HCT116 (cell line): Measurements from ENCODE around the gene APLN. TPM values are rescaled to one million over a fixed set of nuclear protein-coding genes. Genes with fewer than 3 reads are reported as not detected.

Source experiments
- ATAC-seq: fragments of 200-7000 bp; cut with Tn5 transposase; 2 replicates; pipeline ENCODE4 v1.9.1; 2020; ENCODE audit warnings: mild to moderate bottlenecking, moderate library complexity
- BruUV-seq: library from RNA; stranded (reverse); fragments of 400-500 nt; replicated peaks from 2 replicates; lab custom pipeline; 2021; lab: Mats Ljungman, UMichigan
- CTCF ChIA-PET: fragments of 300-600 bp; sonication (Branson Sonifier 250); formaldehyde crosslinking; loops from one replicate; lab custom pipeline; 2021; ENCODE audit warnings: antibody characterized with exemption; lab: Charles Lee
- POLR2A ChIA-PET: fragments of 300-600, 350-600 bp; sonication (Branson Sonifier 250); formaldehyde crosslinking; loops from one replicate; lab custom pipeline; 2021; ENCODE audit warnings: antibody characterized with exemption; lab: Charles Lee
- RAD21 ChIA-PET, 2 experiments: fragments of 300-600 bp; sonication (Branson Sonifier 250); formaldehyde crosslinking; loops; one replicate each; lab custom pipeline; 2023; ENCODE audit warnings: low total read pairs in 2 of 2; ENCODE audit not compliant: uncharacterized antibody in 2 of 2, unreplicated experiment in 2 of 2, low non-redundant PET in 1 of 2; lab: Charles Lee
- DNase-seq: peaks from one replicate; pipeline ENCODE4 v3.0.0-alpha.2; 2010; ENCODE audit warnings: low read depth, low spot score
- H2AFZ ChIP-seq: fragments of 200-600 bp; shearing (Covaris generic), sonication (generic); 2 replicates; pipeline ENCODE4 v1.6.1; 2017; ENCODE audit warnings: low read depth, mixed run types, mixed read lengths, antibody characterized with exemption, low read length; ENCODE audit not compliant: poor library complexity, severe bottlenecking
- H3K27ac ChIP-seq: 2 replicates; pipeline ENCODE4 v1.5.1; 2012; ENCODE audit warnings: low read depth, low read length
- H3K27me3 ChIP-seq: fragments of 200-600 bp; sonication (generic); 2 replicates; pipeline ENCODE4 v1.6.1; 2016; ENCODE audit warnings: mixed run types, low read length, mixed read lengths; ENCODE audit not compliant: insufficient read depth
- H3K36me3 ChIP-seq, 2 experiments: fragments of 200-500 bp in 1 of 2; fragments of 200-600 bp in 1 of 2; sonication (Bioruptor generic) in 1 of 2; sonication (generic) in 1 of 2; 2 replicates each; pipeline versions ENCODE4 v1.5.1 to v1.6.1; 2014 to 2016; ENCODE audit warnings: low read length in 2 of 2, inconsistent platforms in 1 of 2, mixed read lengths in 1 of 2, mixed run types in 1 of 2; ENCODE audit not compliant: insufficient read depth in 2 of 2, control insufficient read depth in 1 of 2
- H3K4me1 ChIP-seq, 2 experiments: fragments of 200-600 bp in 1 of 2; sonication (generic) in 1 of 2; 2 replicates each; pipeline versions ENCODE4 v1.5.1 to v1.6.1; 2012 to 2017; ENCODE audit warnings: low read length in 2 of 2, inconsistent platforms in 1 of 2, mild to moderate bottlenecking in 1 of 2, mixed read lengths in 1 of 2, mixed run types in 1 of 2, moderate library complexity in 1 of 2; ENCODE audit not compliant: insufficient read depth in 2 of 2, control insufficient read depth in 1 of 2
- H3K4me2 ChIP-seq: fragments of 200-600 bp; sonication (generic); 2 replicates; pipeline ENCODE4 v1.6.1; 2017; ENCODE audit warnings: mixed run types, low read length, mixed read lengths
- H3K4me3 ChIP-seq, 2 experiments: fragments of 200-600 bp in 1 of 2; sonication (generic) in 1 of 2; replicated peaks in 1 of 2; 2 replicates each; pipeline ENCODE4 v1.5.1; 2011 to 2016; ENCODE audit warnings: low read length in 2 of 2, control low read depth in 1 of 2, low read depth in 1 of 2, mild to moderate bottlenecking in 1 of 2, mixed read lengths in 1 of 2, mixed run types in 1 of 2
- H3K79me2 ChIP-seq: fragments of 200-600 bp; sonication (generic); 2 replicates; pipeline ENCODE4 v1.6.1; 2017; ENCODE audit warnings: mild to moderate bottlenecking, mixed run types, low read length, moderate library complexity, mixed read lengths; ENCODE audit not compliant: insufficient read depth
- H3K9ac ChIP-seq: fragments of 200-600 bp; sonication (generic); 2 replicates; pipeline ENCODE4 v1.6.1; 2016; ENCODE audit warnings: low read length, mixed read lengths
- H3K9me2 ChIP-seq: fragments of 200-600 bp; sonication (generic), shearing (Covaris generic); 2 replicates; pipeline ENCODE4 v1.6.1; 2017; ENCODE audit warnings: mixed run types, mild to moderate bottlenecking, moderate library complexity; ENCODE audit not compliant: insufficient read depth
- H3K9me3 ChIP-seq, 2 experiments: fragments of 200-500 bp in 1 of 2; fragments of 200-600 bp in 1 of 2; sonication (Bioruptor generic) in 1 of 2; sonication (generic) in 1 of 2; 2 replicates each; pipeline ENCODE4 v1.6.1; 2014 to 2017; ENCODE audit warnings: low read length in 2 of 2, mixed read lengths in 2 of 2, inconsistent platforms in 1 of 2, low read depth in 1 of 2, mild to moderate bottlenecking in 1 of 2, mixed run types in 1 of 2, moderate library complexity in 1 of 2; ENCODE audit not compliant: control insufficient read depth in 1 of 2, insufficient read depth in 1 of 2
- H4K20me1 ChIP-seq: fragments of 200-600 bp; sonication (generic), shearing (Covaris generic); 2 replicates; pipeline ENCODE4 v1.6.1; 2017; ENCODE audit warnings: mixed run types, mild to moderate bottlenecking, moderate library complexity; ENCODE audit not compliant: insufficient read depth
- CBX3 ChIP-seq: IDR thresholded peaks from 2 replicates; pipeline ENCODE4 v1.6.1; 2012; ENCODE audit warnings: low read depth
- CEBPB ChIP-seq: IDR thresholded peaks from 2 replicates; pipeline ENCODE4 v1.6.1; 2012; ENCODE audit warnings: low read depth
- ELF1 ChIP-seq: IDR thresholded peaks from 2 replicates; pipeline ENCODE4 v1.6.1; 2012; ENCODE audit warnings: low read depth, borderline replicate concordance
- EZH2phosphoT487 ChIP-seq: fragments of 200-600 bp; IDR thresholded peaks from 2 replicates; pipeline ENCODE4 v1.6.1; 2018; ENCODE audit warnings: antibody characterized with exemption, borderline replicate concordance
- JUND ChIP-seq: IDR thresholded peaks from 2 replicates; pipeline ENCODE4 v1.6.1; 2012
- POLR2A ChIP-seq: IDR thresholded peaks from 2 replicates; pipeline ENCODE4 v1.7.0; 2011; ENCODE audit warnings: borderline replicate concordance; ENCODE audit not compliant: insufficient read depth, insufficient read length; ENCODE audit errors: extremely low read depth
- RAD21 ChIP-seq: IDR thresholded peaks from 2 replicates; pipeline ENCODE4 v1.6.1; 2012; ENCODE audit warnings: low read depth, mild to moderate bottlenecking
- SIN3A ChIP-seq: IDR thresholded peaks from 2 replicates; pipeline ENCODE4 v1.6.1; 2012; ENCODE audit warnings: low read depth
- SP1 ChIP-seq: IDR thresholded peaks from 2 replicates; pipeline ENCODE4 v1.6.1; 2012; ENCODE audit warnings: low read depth
- SRF ChIP-seq: IDR thresholded peaks from 2 replicates; pipeline ENCODE4 v1.6.1; 2012; ENCODE audit warnings: low read depth
- TCF7L2 ChIP-seq: IDR thresholded peaks from 2 replicates; pipeline ENCODE4 v1.7.0; 2011; ENCODE audit warnings: borderline replicate concordance, inconsistent platforms; ENCODE audit not compliant: insufficient read depth, insufficient read length; ENCODE audit errors: extremely low read depth
- YY1 ChIP-seq: IDR thresholded peaks from 2 replicates; pipeline ENCODE4 v1.6.1; 2011; ENCODE audit warnings: low read length, low read depth, moderate library complexity, mild to moderate bottlenecking; ENCODE audit not compliant: insufficient replicate concordance; ENCODE audit errors: extremely low read depth
- ZFX ChIP-seq: fragments of 450-650 bp; IDR thresholded peaks from 2 replicates; pipeline ENCODE4 v1.6.1; 2017
- ZNF274 ChIP-seq: fragments of 200-500 bp; sonication (Bioruptor generic); IDR thresholded peaks from 2 replicates; pipeline ENCODE4 v1.6.1; 2014; ENCODE audit warnings: mild to moderate bottlenecking, low read depth, low read length, inconsistent platforms
- intact Hi-C: fragments of 100-400 bp; cut with micrococcal nuclease; formaldehyde crosslinking; loops from 2 replicates; pipeline ENCODE4 v1.10.0; 2022
- total RNA-seq: library from RNA; stranded (reverse); gene quantifications from one replicate; pipeline ENCODE4 v1.2.1, GENCODE V29; 2021; ENCODE audit not compliant: unreplicated experiment
- TF ChIP-seq, protein P1 (sequence below): IDR thresholded peaks from 2 replicates; pipeline ENCODE4 v1.6.1; 2011; ENCODE audit warnings: mild to moderate bottlenecking, low read length, moderate library complexity; ENCODE audit not compliant: insufficient replicate concordance; ENCODE audit errors: extremely low read depth
- TF ChIP-seq, protein P2 (sequence below): IDR thresholded peaks from 2 replicates; pipeline ENCODE4 v1.6.1; 2012
- TF ChIP-seq, protein P3 (sequence below): IDR thresholded peaks from 2 replicates; pipeline ENCODE4 v1.6.1; 2012

Gene APLN
- total RNA-seq, 1 experiment from 2014 or later, result 0.22 TPM

DNA sequence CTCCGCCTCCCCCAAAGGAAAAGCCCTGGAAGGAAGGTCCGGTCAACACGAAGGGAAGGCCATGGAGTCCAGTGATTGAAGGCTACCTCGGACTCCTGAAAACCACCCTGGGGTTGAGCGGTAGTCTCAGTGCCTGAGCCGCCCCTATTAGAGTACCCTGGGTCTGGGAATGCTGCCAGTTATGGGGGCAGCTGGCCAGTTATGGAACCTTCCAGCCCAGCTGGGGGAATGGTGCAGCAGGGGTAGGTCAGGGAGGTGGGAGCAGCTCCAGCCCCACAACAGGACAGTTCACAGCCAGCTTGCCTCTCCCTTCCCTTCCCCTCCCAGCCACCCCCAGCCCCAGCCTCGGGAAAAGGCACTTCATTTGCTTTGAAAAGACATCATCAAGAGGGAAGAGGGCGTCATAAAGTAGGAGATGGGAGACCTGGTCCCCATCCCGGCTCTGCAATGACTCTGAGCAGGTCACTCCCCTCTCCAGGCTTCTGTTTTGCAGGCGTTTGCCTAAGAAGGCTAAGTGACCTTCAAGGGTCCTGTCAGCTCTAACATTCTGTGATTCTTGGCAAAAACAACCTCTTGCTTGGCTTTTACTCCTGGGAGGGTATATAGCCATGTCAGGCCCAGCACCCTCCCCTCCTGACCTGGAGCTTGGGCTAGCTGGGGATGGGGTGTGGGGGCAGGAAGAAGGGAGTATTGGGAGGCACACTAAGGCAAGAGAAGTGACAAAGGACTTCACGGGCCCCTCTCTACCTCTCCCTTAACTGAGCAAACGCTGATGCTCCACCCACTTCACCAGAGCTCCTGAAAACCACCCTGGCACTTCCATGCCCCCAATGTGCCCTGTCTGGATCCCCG lies 8.0 kb downstream of the APLN start:
- no peaks in the 10 kb centered on the region for H3K4me1 ChIP-seq
- no peaks in the 10 kb centered on the region for H3K79me2 ChIP-seq
- no peak overlapping the region for H2AFZ ChIP-seq
- DNase-seq (no peak), ATAC-seq (no peak)
- H3K4me2 ChIP-seq, result no peak overlapping the region
- no peak overlapping the region for H3K9ac ChIP-seq
- no peaks in the 10 kb centered on the region for H3K9me2 ChIP-seq
- no peaks in the 10 kb centered on the region for H4K20me1 ChIP-seq
- BruUV-seq, result no TSS peak
- ChIA-PET CTCF (no interaction called here), POLR2A (no interaction called here), RAD21 (no interaction called here)
- H3K27me3 ChIP-seq, result no peaks in the 10 kb centered on the region
- intact Hi-C loops, result no loop called here
- H3K9me3 ChIP-seq, result no peaks in the 10 kb centered on the region
- TF ChIP-seq, protein P1, sequence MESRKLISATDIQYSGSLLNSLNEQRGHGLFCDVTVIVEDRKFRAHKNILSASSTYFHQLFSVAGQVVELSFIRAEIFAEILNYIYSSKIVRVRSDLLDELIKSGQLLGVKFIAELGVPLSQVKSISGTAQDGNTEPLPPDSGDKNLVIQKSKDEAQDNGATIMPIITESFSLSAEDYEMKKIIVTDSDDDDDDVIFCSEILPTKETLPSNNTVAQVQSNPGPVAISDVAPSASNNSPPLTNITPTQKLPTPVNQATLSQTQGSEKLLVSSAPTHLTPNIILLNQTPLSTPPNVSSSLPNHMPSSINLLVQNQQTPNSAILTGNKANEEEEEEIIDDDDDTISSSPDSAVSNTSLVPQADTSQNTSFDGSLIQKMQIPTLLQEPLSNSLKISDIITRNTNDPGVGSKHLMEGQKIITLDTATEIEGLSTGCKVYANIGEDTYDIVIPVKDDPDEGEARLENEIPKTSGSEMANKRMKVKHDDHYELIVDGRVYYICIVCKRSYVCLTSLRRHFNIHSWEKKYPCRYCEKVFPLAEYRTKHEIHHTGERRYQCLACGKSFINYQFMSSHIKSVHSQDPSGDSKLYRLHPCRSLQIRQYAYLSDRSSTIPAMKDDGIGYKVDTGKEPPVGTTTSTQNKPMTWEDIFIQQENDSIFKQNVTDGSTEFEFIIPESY, result no peak
- TF ChIP-seq YY1 (no peak), JUND (no peak), TCF7L2 (no peak), CBX3 (no peak), EZH2phosphoT487 (no peak), SRF (no peak), ELF1 (no peak), CEBPB (no peak), SIN3A (no peak), ZFX (no peak), ZNF274 (no peak), POLR2A (no peak), RAD21 (no peak), SP1 (no peak)
- TF ChIP-seq, protein P2, sequence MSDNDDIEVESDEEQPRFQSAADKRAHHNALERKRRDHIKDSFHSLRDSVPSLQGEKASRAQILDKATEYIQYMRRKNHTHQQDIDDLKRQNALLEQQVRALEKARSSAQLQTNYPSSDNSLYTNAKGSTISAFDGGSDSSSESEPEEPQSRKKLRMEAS, result no peak
- TF ChIP-seq, protein P3, sequence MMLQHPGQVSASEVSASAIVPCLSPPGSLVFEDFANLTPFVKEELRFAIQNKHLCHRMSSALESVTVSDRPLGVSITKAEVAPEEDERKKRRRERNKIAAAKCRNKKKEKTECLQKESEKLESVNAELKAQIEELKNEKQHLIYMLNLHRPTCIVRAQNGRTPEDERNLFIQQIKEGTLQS, result no peak
- H3K27ac ChIP-seq, result no peak overlapping the region
- H3K4me3 ChIP-seq, result no peak overlapping the region
- no peaks in the 10 kb centered on the region for H3K36me3 ChIP-seq
